GM12878 (cell line): ENCODE results near the gene GSTO1. TPM values are rescaled to one million over a fixed set of nuclear protein-coding genes. Genes with fewer than 3 reads are reported as not detected.
A peak's percentile ranks its signal among the peaks of the same experiment; 100 is the strongest.

Experiments
- ATAC-seq: fragments of 200-7000 bp; cut with Tn5 transposase; 3 replicates; pipeline ENCODE4 v1.9.1; 2020; ENCODE audit warnings: mild to moderate bottlenecking, moderate library complexity
- BruUV-seq: library from RNA; stranded (reverse); fragments of 400-500 nt; replicated peaks from 2 replicates; lab custom pipeline; 2021; lab: Mats Ljungman, UMichigan
- CTCF ChIA-PET: fragments of 300-600 bp; sonication (Branson Sonifier 250); formaldehyde crosslinking; extraction: SDS; loops from one replicate; lab custom pipeline; 2021; ENCODE audit warnings: inconsistent platforms; lab: Yijun Ruan, JAX
- POLR2A ChIA-PET: fragments of 350-600 bp; formaldehyde crosslinking; extraction: SDS; loops from one replicate; lab custom pipeline; 2021; ENCODE audit warnings: inconsistent platforms; lab: Charles Lee
- RAD21 ChIA-PET: fragments of 300-600 bp; sonication (Branson Sonifier 250); formaldehyde crosslinking; loops from one replicate; lab custom pipeline; 2023; ENCODE audit warnings: antibody characterized with exemption; ENCODE audit not compliant: unreplicated experiment; lab: Charles Lee
- SMC1A ChIA-PET: fragments of 300-600 bp; sonication (Branson Sonifier 250); formaldehyde crosslinking; loops from one replicate; lab custom pipeline; 2023; ENCODE audit not compliant: unreplicated experiment, uncharacterized antibody; lab: Charles Lee
- DNase-seq: peaks from one replicate; pipeline ENCODE4 v3.0.0-alpha.2; 2011; ENCODE audit warnings: low read depth, low spot score
- FAIRE-seq: peaks from 3 replicates; lab custom pipeline; 2011; peaks lifted over from hg19 to GRCh38; lab: Jason Lieb, UNC
- H2AFZ ChIP-seq: 2 replicates; pipeline ENCODE4 v1.6.0; 2011; ENCODE audit warnings: low read depth, low read length, control low read depth; ENCODE audit not compliant: control insufficient read depth
- H3K27ac ChIP-seq: 2 replicates; pipeline ENCODE4 v1.5.1; 2011; ENCODE audit warnings: control low read depth; ENCODE audit not compliant: control insufficient read depth, insufficient read depth
- H3K27me3 ChIP-seq, 2 experiments: replicated peaks in 1 of 2; 2 replicates each; pipeline versions ENCODE4 v1.6.0 to v1.6.1; 2011; ENCODE audit warnings: low read length in 1 of 2; ENCODE audit not compliant: control insufficient read depth in 2 of 2, insufficient read depth in 2 of 2
- H3K36me3 ChIP-seq, 2 experiments: 2 replicates each; pipeline ENCODE4 v1.5.1; 2011; ENCODE audit warnings: low read length in 1 of 2; ENCODE audit not compliant: control insufficient read depth in 2 of 2, insufficient read depth in 2 of 2
- H3K4me1 ChIP-seq: 2 replicates; pipeline ENCODE4 v1.6.1; 2011; ENCODE audit warnings: mild to moderate bottlenecking, low read length, moderate library complexity, mixed read lengths; ENCODE audit not compliant: control insufficient read depth, insufficient read depth
- H3K4me2 ChIP-seq: 2 replicates; pipeline ENCODE4 v1.6.0; 2011; ENCODE audit warnings: control low read depth; ENCODE audit not compliant: control insufficient read depth, insufficient read depth
- H3K4me3 ChIP-seq: fragments of 200-600 bp; sonication (generic); 2 replicates; pipeline ENCODE4 v1.5.1; 2016
- H3K79me2 ChIP-seq: 2 replicates; pipeline ENCODE4 v1.6.0; 2011; ENCODE audit warnings: low read length; ENCODE audit not compliant: control insufficient read depth, insufficient read depth
- H3K9ac ChIP-seq: 2 replicates; pipeline ENCODE4 v1.8.0; 2011; ENCODE audit warnings: low read length, control low read depth, mixed read lengths; ENCODE audit not compliant: control insufficient read depth, insufficient read depth
- H3K9me3 ChIP-seq: replicated peaks from 3 replicates; pipeline ENCODE4 v1.5.1; 2011; ENCODE audit warnings: mild to moderate bottlenecking, low read length; ENCODE audit not compliant: control insufficient read depth, insufficient read depth
- H4K20me1 ChIP-seq: 2 replicates; pipeline ENCODE4 v1.6.0; 2011; ENCODE audit not compliant: control insufficient read depth, insufficient read depth
- MEF2B ChIP-seq: fragments of 450-650 bp; IDR thresholded peaks from 2 replicates; pipeline ENCODE4 v1.6.1; 2018; ENCODE audit warnings: mild to moderate bottlenecking, moderate library complexity; ENCODE audit not compliant: partially characterized antibody, poor library complexity, severe bottlenecking
- NR2C1 ChIP-seq: fragments of 450-650 bp; IDR thresholded peaks from 2 replicates; pipeline ENCODE4 v1.6.1; 2017; ENCODE audit warnings: antibody characterized with exemption, mild to moderate bottlenecking, moderate library complexity
- NR2C2 ChIP-seq: IDR thresholded peaks from 2 replicates; pipeline ENCODE4 v1.6.1; 2011; ENCODE audit warnings: borderline replicate concordance, low read depth; ENCODE audit not compliant: control insufficient read depth, insufficient read length
- SREBF2 ChIP-seq: IDR thresholded peaks from 2 replicates; pipeline ENCODE4 v1.6.1; 2012; ENCODE audit warnings: mild to moderate bottlenecking, low read length
- ZBTB4 ChIP-seq: fragments of 450-650 bp; formaldehyde crosslinking; IDR thresholded peaks from 2 replicates; pipeline ENCODE4 v1.4.0; 2022; ENCODE audit warnings: mild to moderate bottlenecking, moderate library complexity
- ZNF592 ChIP-seq: fragments of 450-650 bp; IDR thresholded peaks from 2 replicates; pipeline ENCODE4 v1.6.1; 2017; ENCODE audit warnings: mild to moderate bottlenecking, moderate library complexity
- WGBS: methylation state at CpG from one replicate; pipeline ENCODE4 v1.1.6; 2016; ENCODE audit warnings: low lambda C conversion rate; ENCODE audit not compliant: insufficient replicate concordance, insufficient coverage; ENCODE audit errors: missing lambda C conversion rate; 5-methylcytosine and 5-hydroxymethylcytosine counted together
- in situ Hi-C: fragments of 300-500 bp; cut with MboI; formaldehyde crosslinking; loops from 9 replicates; pipeline ENCODE4 v1.14.3; 2018; ENCODE audit warnings: mixed read lengths
- intact Hi-C: fragments of 100-400 bp; cut with micrococcal nuclease; formaldehyde crosslinking; loops from one replicate; pipeline ENCODE4 v1.14.2; 2022; ENCODE audit not compliant: unreplicated experiment
- polyA plus RNA-seq, 11 experiments: library from polyadenylated mRNA; depleted of rRNA in 4 of 11; unstranded in 6 of 11; stranded (reverse) in 5 of 11; fragments of >200 nt; fragmentation: Nextera tagmentation in 4 of 11; fragmentation: Illumina TruSeq in 1 of 11; extraction: Ambion mirVana in 4 of 11; extraction: Trizol in 1 of 11; gene quantifications; 1 replicate in 1 of 11; 2 replicates in 10 of 11; pipeline versions ENCODE4 v1.2.1 to v1.2.3, GENCODE V29; 2011 to 2016; ENCODE audit warnings: inconsistent platforms in 2 of 11, missing spikeins in 2 of 11, low read depth in 1 of 11
- total RNA-seq, 4 experiments: library from RNA; depleted of rRNA in 3 of 4; stranded (reverse); fragments of >200 nt in 3 of 4; fragmentation: Illumina TruSeq in 1 of 4; extraction: Trizol in 1 of 4; gene quantifications; 2 replicates each; pipeline versions ENCODE4 v1.2.1 to v1.2.3, GENCODE V29; 2013 to 2021
- TF ChIP-seq, protein P1 (sequence below): fragments of 450-650 bp; IDR thresholded peaks from 2 replicates; pipeline ENCODE4 v1.6.1; 2017; ENCODE audit warnings: borderline replicate concordance

The GSTO1 gene
- total and polyA plus RNA-seq, 10 of the 15 experiments (the other 5 are each of a cell fraction or from before 2014, with no cell fraction given), result 53.1 to 197 (median 112) TPM

DNA sequence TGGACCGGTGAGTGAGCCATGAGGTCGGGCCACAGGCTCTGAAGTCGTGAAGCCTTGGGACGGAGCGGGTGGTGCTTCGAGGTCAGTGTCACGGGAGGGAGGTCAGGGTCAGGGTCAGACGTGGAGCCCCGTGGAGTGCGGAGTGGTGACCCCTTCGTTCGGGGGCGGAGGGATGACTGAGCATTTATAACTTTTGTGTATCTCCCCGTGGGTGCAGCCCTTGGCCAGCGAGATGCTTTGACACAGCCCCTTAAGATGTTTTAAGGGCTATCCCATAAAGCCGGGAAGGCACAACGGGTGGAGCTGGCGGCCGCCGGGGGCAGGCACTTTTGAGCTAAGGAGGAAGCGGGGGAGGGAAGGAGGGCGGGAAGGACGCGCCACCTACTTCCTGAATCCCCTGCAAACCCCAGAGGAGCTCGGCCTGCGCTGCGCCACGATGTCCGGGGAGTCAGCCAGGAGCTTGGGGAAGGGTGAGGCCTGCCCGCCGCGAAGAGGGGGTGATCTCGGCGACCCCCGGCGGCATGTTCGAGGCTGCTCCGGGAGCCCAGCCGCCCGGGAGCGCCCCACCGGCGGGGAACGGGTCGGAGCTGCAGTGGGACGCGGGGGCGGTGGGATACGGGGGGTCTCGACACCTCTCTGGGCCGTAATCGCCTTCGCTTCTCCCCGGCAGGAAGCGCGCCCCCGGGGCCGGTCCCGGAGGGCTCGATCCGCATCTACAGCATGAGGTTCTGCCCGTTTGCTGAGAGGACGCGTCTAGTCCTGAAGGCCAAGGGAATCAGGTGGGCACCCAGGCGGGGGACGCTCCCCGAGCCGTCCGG is at the start of gene GSTO1 (continued):
- no peak for TF ChIP-seq ZNF592
- TF ChIP-seq NR2C1, result peak; percentile 53; the same call in 1 of the 2 replicates
- TF ChIP-seq MEF2B, result peak; percentile 29

- ATAC-seq (no peak), DNase-seq (no peak), FAIRE-seq (no peak)
- no peak overlapping the region for H2AFZ ChIP-seq
- no peaks in the 10 kb centered on the region for H3K9me3 ChIP-seq
- no peaks in the 10 kb centered on the region; a peak in 3 of 4 replicates for H3K27me3 ChIP-seq
- no peak overlapping the region for H3K4me3 ChIP-seq
- ChIA-PET POLR2A (no interaction called here), SMC1A (no interaction called here), CTCF (interaction anchor here (0.8 kb wide), 1 partner anchor 321 kb away, joined by 3 read pairs; no protein-coding TSS in a partner anchor), RAD21 (interaction anchor here (0.6 kb wide), 1 partner anchor 319 kb away, joined by 4 read pairs; no protein-coding TSS in a partner anchor)
- H3K79me2 ChIP-seq, result no peaks in the 10 kb centered on the region
- WGBS, result 10% methylated on average over 3 of the region's 3 CpGs
- H3K36me3 ChIP-seq, result no peaks in the 10 kb centered on the region
- in situ Hi-C loops, result loop anchor here (5.0 to 10.0 kb wide), 2 partner anchors 316 to 494 kb away; no protein-coding TSS in a partner anchor
- no peaks in the 10 kb centered on the region for H4K20me1 ChIP-seq
- H3K4me1 ChIP-seq, result no peaks in the 10 kb centered on the region
- no peak overlapping the region for H3K4me2 ChIP-seq
- no TSS peak for BruUV-seq
- H3K27ac ChIP-seq, result no peak overlapping the region
- no peak overlapping the region for H3K9ac ChIP-seq
- intact Hi-C loops, result loop anchor here (1.0 to 5.0 kb wide), 3 partner anchors 163 to 496 kb away; no protein-coding TSS in a partner anchor
- TF ChIP-seq NR2C2 (no peak), ZBTB4 (no peak), SREBF2 (no peak)
- TF ChIP-seq, protein P1, sequence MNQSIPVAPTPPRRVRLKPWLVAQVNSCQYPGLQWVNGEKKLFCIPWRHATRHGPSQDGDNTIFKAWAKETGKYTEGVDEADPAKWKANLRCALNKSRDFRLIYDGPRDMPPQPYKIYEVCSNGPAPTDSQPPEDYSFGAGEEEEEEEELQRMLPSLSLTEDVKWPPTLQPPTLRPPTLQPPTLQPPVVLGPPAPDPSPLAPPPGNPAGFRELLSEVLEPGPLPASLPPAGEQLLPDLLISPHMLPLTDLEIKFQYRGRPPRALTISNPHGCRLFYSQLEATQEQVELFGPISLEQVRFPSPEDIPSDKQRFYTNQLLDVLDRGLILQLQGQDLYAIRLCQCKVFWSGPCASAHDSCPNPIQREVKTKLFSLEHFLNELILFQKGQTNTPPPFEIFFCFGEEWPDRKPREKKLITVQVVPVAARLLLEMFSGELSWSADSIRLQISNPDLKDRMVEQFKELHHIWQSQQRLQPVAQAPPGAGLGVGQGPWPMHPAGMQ, result no peak
Measured at GRCh38 chr10:104208730-104209129, 46.0 kb upstream of the GSTO1 start.
